Liver (tissue), 9 donors: Measurements from ENCODE around the gene STRADA. TPM values are rescaled to one million over a fixed set of nuclear protein-coding genes. Genes with fewer than 3 reads are reported as not detected.

Source experiments
- DNase-seq: peaks from one replicate; pipeline ENCODE4 v3.0.0-alpha.2; 2017; ENCODE audit warnings: low spot score
- H3K27ac ChIP-seq, 2 donors: one replicate each; pipeline ENCODE4 v1.7.0; 2013; ENCODE audit warnings: inconsistent platforms in 2 of 2, low read length in 2 of 2, control low read depth in 1 of 2, low read depth in 1 of 2, mild to moderate bottlenecking in 1 of 2
- H3K27me3 ChIP-seq, 4 donors: one replicate each; pipeline versions ENCODE4 v1.6.1 to v1.7.0; 2013; ENCODE audit warnings: low read length in 3 of 4, inconsistent platforms in 1 of 4, mild to moderate bottlenecking in 1 of 4, moderate library complexity in 1 of 4; ENCODE audit not compliant: control insufficient read depth in 4 of 4, insufficient read depth in 4 of 4
- H3K36me3 ChIP-seq, 4 donors: one replicate each; pipeline versions ENCODE4 v1.6.1 to v1.7.0; 2013; ENCODE audit warnings: low read length in 3 of 4, mild to moderate bottlenecking in 3 of 4, low read depth in 1 of 4, moderate library complexity in 1 of 4; ENCODE audit not compliant: control insufficient read depth in 4 of 4, insufficient read depth in 3 of 4
- H3K4me1 ChIP-seq, 4 donors: one replicate each; pipeline versions ENCODE4 v1.6.1 to v1.7.0; 2013; ENCODE audit warnings: low read length in 3 of 4, mild to moderate bottlenecking in 3 of 4, moderate library complexity in 1 of 4; ENCODE audit not compliant: control insufficient read depth in 4 of 4, insufficient read depth in 4 of 4
- H3K4me3 ChIP-seq, 3 donors: one replicate each; pipeline versions ENCODE4 v1.6.1 to v1.7.0; 2013; ENCODE audit warnings: low read length in 3 of 3, control low read depth in 1 of 3, low read depth in 1 of 3, mild to moderate bottlenecking in 1 of 3
- H3K9ac ChIP-seq, 2 donors: one replicate each; pipeline ENCODE4 v1.7.0; 2013; ENCODE audit warnings: low read length in 2 of 2, mild to moderate bottlenecking in 2 of 2, moderate library complexity in 2 of 2, control low read depth in 1 of 2, low read depth in 1 of 2
- H3K9me3 ChIP-seq, 4 donors: one replicate each; pipeline versions ENCODE4 v1.6.1 to v1.7.0; 2013; ENCODE audit warnings: low read length in 3 of 4; ENCODE audit not compliant: control insufficient read depth in 4 of 4
- ATF3 ChIP-seq: IDR thresholded peaks from 2 replicates; pipeline ENCODE4 v1.6.1; 2016; ENCODE audit warnings: antibody characterized with exemption
- CTCF ChIP-seq: fragments of 150-350 bp; IDR thresholded peaks from 2 replicates; pipeline ENCODE4 v1.5.1; 2017; ENCODE audit warnings: improper control_type of control experiment, low read depth, low read length; ENCODE audit not compliant: missing input control
- EGR1 ChIP-seq, 2 donors: IDR thresholded peaks; 2 replicates each; pipeline ENCODE4 v1.6.1; 2016 to 2018; ENCODE audit warnings: antibody characterized with exemption in 2 of 2, low read depth in 2 of 2
- FOXA1 ChIP-seq: IDR thresholded peaks from 2 replicates; pipeline ENCODE4 v1.6.1; 2016; ENCODE audit warnings: antibody characterized with exemption
- GABPA ChIP-seq, 2 donors: IDR thresholded peaks in 1 of 2; conservative IDR thresholded peaks in 1 of 2; 2 replicates each; pipeline ENCODE4 v1.6.1; 2016; ENCODE audit warnings: antibody characterized with exemption in 2 of 2, mild to moderate bottlenecking in 1 of 2, moderate library complexity in 1 of 2
- HNF4G ChIP-seq: IDR thresholded peaks from 2 replicates; pipeline ENCODE4 v1.6.1; 2016; ENCODE audit warnings: antibody characterized with exemption
- NR2F2 ChIP-seq: IDR thresholded peaks from 2 replicates; pipeline ENCODE4 v1.6.1; 2016; ENCODE audit warnings: antibody characterized with exemption
- REST ChIP-seq: IDR thresholded peaks from 2 replicates; pipeline ENCODE4 v1.6.1; 2016; ENCODE audit warnings: antibody characterized with exemption, mild to moderate bottlenecking
- RXRA ChIP-seq, 2 donors: IDR thresholded peaks; 2 replicates each; pipeline ENCODE4 v1.6.1; 2017 to 2018; ENCODE audit warnings: antibody characterized with exemption in 2 of 2, mild to moderate bottlenecking in 1 of 2
- SP1 ChIP-seq: IDR thresholded peaks from 2 replicates; pipeline ENCODE4 v1.6.1; 2018; ENCODE audit warnings: antibody characterized with exemption, mild to moderate bottlenecking
- ZBTB33 ChIP-seq: IDR thresholded peaks from 2 replicates; pipeline ENCODE4 v1.6.1; 2016; ENCODE audit warnings: antibody characterized with exemption
- WGBS: extraction: QIAGEN DNeasy Blood & Tissue Kit; methylation state at CpG from one replicate; pipeline ENCODE4 v1.1.7; 2013; 5-methylcytosine and 5-hydroxymethylcytosine counted together
- polyA plus RNA-seq, 2 donors: library from polyadenylated mRNA; stranded (reverse) in 1 of 2; unstranded in 1 of 2; fragments of 200-250 nt in 1 of 2; fragments of >200 nt in 1 of 2; fragmentation: Nextera tagmentation in 1 of 2; extraction: Ambion mirVana in 1 of 2; gene quantifications; one replicate each; pipeline versions ENCODE4 v1.2.1 to v1.2.3, GENCODE V29; 2013 to 2015
- total RNA-seq, 2 donors: library from RNA; depleted of rRNA; stranded (reverse); fragments of >200 nt; gene quantifications; one replicate each; pipeline ENCODE4 v1.2.3, GENCODE V29; 2014
- donor health status: healthy.
- donor health status: healthy.
- donor health status: healthy.
- donor health status: healthy.
- donor health status: healthy.

Gene STRADA
- total and polyA plus RNA-seq, 4 donors, result 7.7 to 17.9 (median 8.2) TPM

GRCh38 chr17:63704836-63705235 lies 36.8 kb downstream of the STRADA start:
- Histone ChIP-seq H3K27me3 (no peaks in the 10 kb centered on the region), H3K4me3 (no peak overlapping the region), H3K27ac (no peak overlapping the region), H3K9me3 (no peaks in the 10 kb centered on the region), H3K36me3 (peaks cover 3 to 35% (median 12%) of the 10 kb centered on the region in 4 donors), H3K9ac (no peak overlapping the region), H3K4me1 (peaks cover 0 to 4% (median 2%) of the 10 kb centered on the region in 4 donors)
- no peak for DNase-seq
- no peak for TF ChIP-seq HNF4G
- TF ChIP-seq REST, result no peak
- no peak for TF ChIP-seq NR2F2
- TF ChIP-seq CTCF, result no peak
- WGBS, result 95% methylated on average over 9 of the region's 9 CpGs

- peaks cover 3 to 29% (median 10%) of the 10 kb centered on the region in 4 donors for H3K36me3 ChIP-seq
- no peaks in the 10 kb centered on the region for H3K9me3 ChIP-seq
- 94% methylated on average over 11 of the region's 11 CpGs for WGBS
- DNase-seq, result no peak
- H3K9ac ChIP-seq, result no peak overlapping the region
- TF ChIP-seq EGR1 (IDR thresholded peaks at IDR 0.05; ENCODE audit: low read depth in 2 of 2), result no peak
- no peak for TF ChIP-seq ZBTB33
- no peak for TF ChIP-seq ATF3
- no peak for TF ChIP-seq GABPA (IDR thresholded peaks at IDR 0.05 in 1 of 2, conservative IDR thresholded peaks at IDR 0.05 in 1 of 2)
- no peak for TF ChIP-seq RXRA (IDR thresholded peaks at IDR 0.05)
- no peak for TF ChIP-seq HNF4G
- no peak for TF ChIP-seq SP1
- no peak for TF ChIP-seq FOXA1
- H3K27me3 ChIP-seq, result no peaks in the 10 kb centered on the region
- no peak overlapping the region for H3K4me3 ChIP-seq
- H3K27ac ChIP-seq, result no peak overlapping the region
- peaks cover under 1 to 6% (median 3%) of the 10 kb centered on the region in 4 donors for H3K4me1 ChIP-seq
These were observed 37.4 kb downstream of the STRADA start for GRCh38 chr17:63704259-63704576.
